B cell (primary cell): ENCODE measurements around the gene OAT. TPM values are rescaled to one million over a fixed set of nuclear protein-coding genes. Genes with fewer than 3 reads are reported as not detected.

Source experiments
- ATAC-seq: fragments of 200-7000 bp; cut with Tn5 transposase; one replicate; pipeline ENCODE4 v1.10.0; 2021; ENCODE audit warnings: low read depth, mild to moderate bottlenecking, moderate number of reproducible peaks, moderate library complexity
- CTCF ChIA-PET: fragments of 350-600 bp; sonication (Branson Sonifier 250); formaldehyde crosslinking; loops from one replicate; lab custom pipeline; 2021; ENCODE audit warnings: antibody characterized with exemption, inconsistent platforms; lab: Charles Lee
- POLR2A ChIA-PET: fragments of 350-600 bp; sonication (Branson Sonifier 250); formaldehyde crosslinking; loops from one replicate; lab custom pipeline; 2021; ENCODE audit warnings: antibody characterized with exemption; lab: Charles Lee
- DNase-seq: peaks from one replicate; pipeline ENCODE4 v3.0.0; 2013
- H2AFZ ChIP-seq: 2 replicates; pipeline ENCODE4 v1.6.1; 2012; ENCODE audit warnings: mild to moderate bottlenecking, low read depth, low read length; ENCODE audit not compliant: insufficient read depth, poor library complexity, severe bottlenecking
- H3K27ac ChIP-seq, 2 donors: 1 replicate in 1 of 2; 2 replicates in 1 of 2; pipeline ENCODE4 v1.5.1; 2012 to 2013; ENCODE audit warnings: low read length in 2 of 2, mild to moderate bottlenecking in 2 of 2, moderate library complexity in 1 of 2
- H3K27me3 ChIP-seq, 4 experiments: fragments of 200-600 bp in 1 of 4; sonication (generic) in 1 of 4; replicated peaks in 1 of 4; 1 replicate in 2 of 4; 2 replicates in 2 of 4; pipeline versions ENCODE4 v1.6.1 to v1.7.0; 2013 to 2016; ENCODE audit warnings: low read length in 3 of 4, mild to moderate bottlenecking in 2 of 4, mixed read lengths in 1 of 4, moderate library complexity in 1 of 4; ENCODE audit not compliant: insufficient read depth in 4 of 4, control insufficient read depth in 3 of 4; ENCODE audit errors: control extremely low read depth in 1 of 4
- H3K36me3 ChIP-seq, 2 experiments: replicated peaks in 1 of 2; 1 replicate in 1 of 2; 2 replicates in 1 of 2; pipeline versions ENCODE4 v1.6.1 to v1.7.1; 2013; ENCODE audit warnings: low read length in 1 of 2; ENCODE audit not compliant: insufficient read depth in 2 of 2, control insufficient read depth in 1 of 2; ENCODE audit errors: control extremely low read depth in 1 of 2, extremely low read depth in 1 of 2
- H3K4me1 ChIP-seq, 2 donors: fragments of 200-600 bp in 1 of 2; sonication (generic) in 1 of 2; 1 replicate in 1 of 2; 2 replicates in 1 of 2; pipeline versions ENCODE4 v1.5.1 to v1.6.1; 2013 to 2017; ENCODE audit warnings: low read length in 2 of 2; ENCODE audit not compliant: control insufficient read depth in 2 of 2, insufficient read depth in 2 of 2
- H3K4me2 ChIP-seq: replicated peaks from 2 replicates; pipeline ENCODE3; 2012; ENCODE audit warnings: mild to moderate bottlenecking, low read depth, low read length; ENCODE audit not compliant: poor library complexity, severe bottlenecking
- H3K4me3 ChIP-seq, 5 experiments: fragments of 200-600 bp in 1 of 5; sonication (generic) in 1 of 5; 1 replicate in 3 of 5; 2 replicates in 2 of 5; pipeline versions ENCODE4 v1.5.1 to v1.7.0; 2011 to 2016; ENCODE audit warnings: low read length in 4 of 5, mild to moderate bottlenecking in 4 of 5, low read depth in 2 of 5, control low read depth in 1 of 5, moderate library complexity in 1 of 5; ENCODE audit not compliant: insufficient read depth in 1 of 5; ENCODE audit errors: control extremely low read depth in 1 of 5, extremely low read depth in 1 of 5
- H3K79me2 ChIP-seq: fragments of 200-600 bp; sonication (generic); one replicate; pipeline ENCODE4 v1.6.0; 2016; ENCODE audit warnings: low read length; ENCODE audit not compliant: control insufficient read depth, insufficient read depth
- H3K9ac ChIP-seq: fragments of 200-600 bp; sonication (generic); 2 replicates; pipeline ENCODE4 v1.6.1; 2017; ENCODE audit warnings: mild to moderate bottlenecking, low read length, moderate library complexity
- H3K9me3 ChIP-seq, 3 donors: one replicate each; pipeline versions ENCODE4 v1.6.1 to v1.7.1; 2013; ENCODE audit warnings: low read length in 2 of 3; ENCODE audit not compliant: control insufficient read depth in 2 of 3, insufficient read depth in 1 of 3; ENCODE audit errors: control extremely low read depth in 1 of 3
- H4K20me1 ChIP-seq: 2 replicates; pipeline ENCODE4 v1.6.0; 2012; ENCODE audit warnings: mild to moderate bottlenecking, low read length; ENCODE audit not compliant: insufficient read depth, control insufficient read depth, poor library complexity, severe bottlenecking
- H3K27ac Mint-ChIP-seq: one replicate; pipeline ENCODE4 v1.8.0; 2021; ENCODE audit warnings: mixed read lengths
- H3K27me3 Mint-ChIP-seq: one replicate; pipeline ENCODE4 v1.8.0; 2021; ENCODE audit warnings: mixed read lengths
- H3K4me1 Mint-ChIP-seq: one replicate; pipeline ENCODE4 v1.8.0; 2021; ENCODE audit warnings: mixed read lengths
- H3K4me3 Mint-ChIP-seq: one replicate; pipeline ENCODE4 v1.8.0; 2021; ENCODE audit warnings: mixed read lengths
- H3K9me3 Mint-ChIP-seq: one replicate; pipeline ENCODE4 v1.8.0; 2022; ENCODE audit warnings: mixed read lengths; ENCODE audit not compliant: insufficient read depth
- EZH2 ChIP-seq: IDR thresholded peaks from 2 replicates; pipeline ENCODE4 v1.6.1; 2012; ENCODE audit warnings: borderline replicate concordance, low read depth, mild to moderate bottlenecking, moderate library complexity, low read length; ENCODE audit not compliant: insufficient read depth, poor library complexity, severe bottlenecking
- WGBS: methylation state at CpG from one replicate; pipeline ENCODE4 v1.1.5; 2013; ENCODE audit warnings: missing lambda C conversion rate; ENCODE audit not compliant: insufficient coverage; 5-methylcytosine and 5-hydroxymethylcytosine counted together
- intact Hi-C: fragments of 100-400 bp; cut with micrococcal nuclease; formaldehyde crosslinking; loops from one replicate; pipeline ENCODE4 v1.10.0; 2022
- polyA plus RNA-seq: library from polyadenylated mRNA; depleted of rRNA; stranded (reverse); fragments of >200 nt; gene quantifications from 2 replicates; pipeline ENCODE4 v1.2.3, GENCODE V29; 2012
- total RNA-seq, 2 donors: library from RNA; stranded (reverse); fragments of 120-200 nt in 1 of 2; gene quantifications; 1 replicate in 1 of 2; 2 replicates in 1 of 2; pipeline versions ENCODE4 v1.2.3 to v1.2.4, GENCODE V29; 2013 to 2022
- TF ChIP-seq, protein P1 (sequence below): fragments of 200-600 bp; IDR thresholded peaks from one replicate; pipeline ENCODE4 v1.8.0; 2022; ENCODE audit warnings: antibody characterized with exemption, mild to moderate bottlenecking

OAT gene
- total and polyA plus RNA-seq, 2 donors (not counting 1 experiment from before 2014, with no cell fraction given) = 13.9 to 20.1 TPM

DNA sequence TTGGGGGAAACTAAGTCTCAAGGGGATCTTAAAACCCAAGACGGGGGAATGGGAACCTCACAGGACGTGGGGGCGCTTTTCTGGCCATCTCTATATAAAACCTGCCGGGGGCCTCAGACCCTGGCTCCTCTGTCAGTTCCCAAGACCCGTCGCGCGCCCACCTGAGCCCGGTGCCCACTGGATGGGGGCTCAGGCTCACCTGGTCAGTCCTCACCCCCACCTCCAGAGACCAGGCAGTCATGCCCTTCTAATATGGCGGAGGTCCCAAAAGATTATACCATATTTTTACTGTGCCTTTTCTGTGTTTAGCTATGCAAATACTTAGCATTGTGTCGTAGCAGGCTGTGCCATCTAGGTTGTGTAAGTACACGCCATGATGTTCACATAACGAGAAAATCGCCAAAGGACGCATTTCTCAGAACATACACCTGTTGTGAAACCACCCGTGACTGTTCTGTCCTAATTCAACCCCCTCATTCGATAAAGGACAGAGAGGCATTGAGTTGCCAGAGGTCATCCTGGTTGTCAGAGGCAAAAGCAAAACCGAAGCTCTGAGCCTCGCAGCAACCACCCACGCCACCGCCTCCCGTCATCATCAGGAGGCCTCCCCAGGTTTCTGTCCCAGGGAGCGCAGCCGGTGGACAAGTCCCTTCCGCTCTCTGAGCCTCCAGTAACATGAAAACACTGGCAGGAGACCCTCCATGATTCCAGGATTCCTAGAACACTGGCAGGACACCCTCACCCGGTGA lies 28.9 kb downstream of the OAT start:
- Histone ChIP-seq H2AFZ (peak overlapping the region; percentile 96), H4K20me1 (no peaks in the 10 kb centered on the region), H3K36me3 (no peaks in the 10 kb centered on the region), H3K4me1 (peaks cover 4 to 13% of the 10 kb centered on the region in 2 donors), H3K27me3 (peaks cover 0 to 3% (median 0%) of the 10 kb centered on the region in 4 experiments), H3K4me3 (peak overlapping the region in 2 of 5 experiments; percentile 34 to 38), H3K4me2 (peak overlapping the region; percentile 98), H3K9ac (peak overlapping the region; percentile 69), H3K79me2 (no peaks in the 10 kb centered on the region), H3K9me3 (peaks cover 0 to 7% (median 4%) of the 10 kb centered on the region in 3 donors), H3K27ac (no peak overlapping the region)
- DNase-seq (no peak), ATAC-seq (no peak)
- no peak for TF ChIP-seq EZH2
- TF ChIP-seq, protein P1, sequence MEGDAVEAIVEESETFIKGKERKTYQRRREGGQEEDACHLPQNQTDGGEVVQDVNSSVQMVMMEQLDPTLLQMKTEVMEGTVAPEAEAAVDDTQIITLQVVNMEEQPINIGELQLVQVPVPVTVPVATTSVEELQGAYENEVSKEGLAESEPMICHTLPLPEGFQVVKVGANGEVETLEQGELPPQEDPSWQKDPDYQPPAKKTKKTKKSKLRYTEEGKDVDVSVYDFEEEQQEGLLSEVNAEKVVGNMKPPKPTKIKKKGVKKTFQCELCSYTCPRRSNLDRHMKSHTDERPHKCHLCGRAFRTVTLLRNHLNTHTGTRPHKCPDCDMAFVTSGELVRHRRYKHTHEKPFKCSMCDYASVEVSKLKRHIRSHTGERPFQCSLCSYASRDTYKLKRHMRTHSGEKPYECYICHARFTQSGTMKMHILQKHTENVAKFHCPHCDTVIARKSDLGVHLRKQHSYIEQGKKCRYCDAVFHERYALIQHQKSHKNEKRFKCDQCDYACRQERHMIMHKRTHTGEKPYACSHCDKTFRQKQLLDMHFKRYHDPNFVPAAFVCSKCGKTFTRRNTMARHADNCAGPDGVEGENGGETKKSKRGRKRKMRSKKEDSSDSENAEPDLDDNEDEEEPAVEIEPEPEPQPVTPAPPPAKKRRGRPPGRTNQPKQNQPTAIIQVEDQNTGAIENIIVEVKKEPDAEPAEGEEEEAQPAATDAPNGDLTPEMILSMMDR = peak; percentile 48
- peaks cover 7% of the 10 kb centered on the region for H3K9me3 Mint-ChIP-seq
- ChIA-PET POLR2A (interaction anchor here (1.0 to 1.6 kb wide), 4 partner anchors 297 to 412 kb away, joined by 3 to 18 read pairs (median 4); partner anchors contain the start of genes ABRAXAS2 and CHST15), CTCF (interaction anchor here (0.8 to 12.0 kb wide), 32 partner anchors 8 to 402 kb away, joined by 3 to 365 read pairs (median 4); partner anchors contain the start of gene CHST15)
- H3K4me1 Mint-ChIP-seq = peaks cover 5% of the 10 kb centered on the region
- peaks cover 5% of the 10 kb centered on the region for H3K27me3 Mint-ChIP-seq
- intact Hi-C loops = loop anchor here (1.0 to 5.0 kb wide), 5 partner anchors 14 to 817 kb away; partner anchors contain the start of gene CHST15
- 78% methylated on average over 26 of the region's 26 CpGs for WGBS
- H3K27ac Mint-ChIP-seq = no peak overlapping the region
- peak overlapping the region; percentile 56 for H3K4me3 Mint-ChIP-seq
